DOHH2 (cell line): ENCODE data around the gene ARCN1.

Experiments used
- H3F3A ChIP-seq: fragments of 200-600 bp; sonication (generic), shearing (Covaris generic); 2 replicates; pipeline ENCODE4 v1.6.0; 2016; ENCODE audit warnings: antibody characterized with exemption, mild to moderate bottlenecking; ENCODE audit not compliant: control insufficient read depth, insufficient read depth
- H3K27ac ChIP-seq: fragments of 200-600 bp; sonication (generic); 2 replicates; pipeline ENCODE4 v1.5.1; 2014; ENCODE audit warnings: low read depth, mild to moderate bottlenecking, low read length, moderate library complexity
- H3K27me3 ChIP-seq: fragments of 200-600 bp; sonication (generic); 2 replicates; pipeline ENCODE4 v1.6.1; 2014; ENCODE audit warnings: mild to moderate bottlenecking, low read length, mixed read lengths; ENCODE audit not compliant: control insufficient read depth
- H3K36me3 ChIP-seq: fragments of 200-600 bp; sonication (generic); 2 replicates; pipeline ENCODE4 v1.6.1; 2014; ENCODE audit warnings: mild to moderate bottlenecking, low read length, moderate library complexity, mixed read lengths; ENCODE audit not compliant: control insufficient read depth
- H3K4me1 ChIP-seq: fragments of 200-600 bp; sonication (generic); 2 replicates; pipeline ENCODE4 v1.6.1; 2014; ENCODE audit warnings: mild to moderate bottlenecking, low read length, mixed read lengths; ENCODE audit not compliant: control insufficient read depth
- H3K4me2 ChIP-seq: fragments of 200-600 bp; sonication (generic); 2 replicates; pipeline ENCODE4 v1.6.0; 2014; ENCODE audit warnings: mild to moderate bottlenecking, low read length, moderate library complexity
- H3K4me3 ChIP-seq: fragments of 200-600 bp; sonication (generic); 2 replicates; pipeline ENCODE4 v1.5.1; 2014; ENCODE audit warnings: mild to moderate bottlenecking, low read length, mixed read lengths
- H3K79me2 ChIP-seq: fragments of 200-600 bp; sonication (generic); 2 replicates; pipeline ENCODE4 v1.6.1; 2014; ENCODE audit warnings: mild to moderate bottlenecking, low read length, mixed read lengths; ENCODE audit not compliant: control insufficient read depth
- H3K9me2 ChIP-seq: fragments of 200-600 bp; sonication (generic); replicated peaks from 2 replicates; pipeline ENCODE4 v1.6.1; 2014; ENCODE audit warnings: mild to moderate bottlenecking, low read length, mixed read lengths; ENCODE audit not compliant: control insufficient read depth
- H3K9me3 ChIP-seq: fragments of 200-600 bp; sonication (generic); 2 replicates; pipeline ENCODE4 v1.6.1; 2014; ENCODE audit warnings: antibody characterized with exemption, low read length, mixed read lengths; ENCODE audit not compliant: control insufficient read depth, insufficient read depth
- H4K20me1 ChIP-seq: fragments of 200-600 bp; sonication (generic); 2 replicates; pipeline ENCODE4 v1.6.0; 2014; ENCODE audit warnings: low read depth, mild to moderate bottlenecking, antibody characterized with exemption, low read length, moderate library complexity; ENCODE audit not compliant: control insufficient read depth, insufficient read depth
- CTCF ChIP-seq: fragments of 200-600 bp; sonication (generic); IDR thresholded peaks from one replicate; pipeline ENCODE4 v1.5.1; 2014; ENCODE audit warnings: antibody characterized with exemption, mild to moderate bottlenecking, low read depth, low read length; ENCODE audit not compliant: poor library complexity, severe bottlenecking
- EZH2phosphoT487 ChIP-seq: fragments of 200-600 bp; sonication (generic); IDR thresholded peaks from 2 replicates; pipeline ENCODE4 v1.6.1; 2017; ENCODE audit warnings: borderline replicate concordance, mild to moderate bottlenecking, antibody characterized with exemption, low read length, moderate library complexity, mixed read lengths

The ARCN1 gene

GRCh38 chr11:118618115-118618990, 46.1 kb downstream of the ARCN1 start:
- H3K36me3 ChIP-seq: no peaks in the 10 kb centered on the region
- no peak overlapping the region for H3K27ac ChIP-seq
- peaks cover 11% of the 10 kb centered on the region for H3K4me1 ChIP-seq
- no peak for TF ChIP-seq CTCF
- no peak for TF ChIP-seq EZH2phosphoT487
- no peaks in the 10 kb centered on the region for H3K9me2 ChIP-seq
- H4K20me1 ChIP-seq: no peaks in the 10 kb centered on the region
- no peaks in the 10 kb centered on the region for H3F3A ChIP-seq
- H3K79me2 ChIP-seq: no peaks in the 10 kb centered on the region
- no peaks in the 10 kb centered on the region for H3K9me3 ChIP-seq
- H3K4me2 ChIP-seq: no peak overlapping the region
- no peak overlapping the region for H3K4me3 ChIP-seq
- peaks cover 43% of the 10 kb centered on the region for H3K27me3 ChIP-seq

GRCh38 chr11:118618991-118619375, 46.8 kb downstream of the ARCN1 start:
- Histone ChIP-seq H3K9me2 (no peaks in the 10 kb centered on the region), H3K27me3 (peaks cover 39% of the 10 kb centered on the region), H4K20me1 (no peaks in the 10 kb centered on the region), H3K27ac (no peak overlapping the region), H3K4me2 (no peak overlapping the region), H3F3A (no peaks in the 10 kb centered on the region), H3K4me3 (no peak overlapping the region), H3K79me2 (no peaks in the 10 kb centered on the region), H3K36me3 (no peaks in the 10 kb centered on the region), H3K9me3 (no peaks in the 10 kb centered on the region), H3K4me1 (peaks cover 11% of the 10 kb centered on the region)
- TF ChIP-seq CTCF (no peak), EZH2phosphoT487 (no peak)

GRCh38 chr11:118619444-118620197, 47.4 kb downstream of the ARCN1 start:
- Histone ChIP-seq H3K4me3 (no peak overlapping the region), H3K79me2 (no peaks in the 10 kb centered on the region), H3K9me2 (no peaks in the 10 kb centered on the region), H3K27ac (no peak overlapping the region), H3K36me3 (no peaks in the 10 kb centered on the region), H3K9me3 (no peaks in the 10 kb centered on the region), H4K20me1 (no peaks in the 10 kb centered on the region), H3K27me3 (peaks cover 39% of the 10 kb centered on the region), H3K4me2 (no peak overlapping the region), H3F3A (no peaks in the 10 kb centered on the region), H3K4me1 (peaks cover 11% of the 10 kb centered on the region)
- TF ChIP-seq EZH2phosphoT487 (no peak), CTCF (no peak)
